ENCODE measurements around the gene NEGR1. TPM values are rescaled to one million over a fixed set of nuclear protein-coding genes. Genes with fewer than 3 reads are reported as not detected.

The NEGR1 gene
- total RNA-seq, 6 donors from 2014 or later = 3.1 to 14.7 (median 8.9) TPM

GRCh38 chr1:71835442-71835813 is 446.9 kb downstream of the NEGR1 start:
- no peak for TF ChIP-seq EP300 (IDR thresholded peaks at IDR 0.05)
- no peak for TF ChIP-seq CTCF (IDR thresholded peaks at IDR 0.05)
- no peak for TF ChIP-seq POLR2AphosphoS5 (IDR thresholded peaks at IDR 0.05)
- no peak for TF ChIP-seq POLR2A (IDR thresholded peaks at IDR 0.05)

GRCh38 chr1:71834601-71835441 is 447.5 kb downstream of the NEGR1 start:
- Histone ChIP-seq H3K27me3 (no peaks in the 10 kb centered on the region), H3K4me1 (no peaks in the 10 kb centered on the region), H3K9me3 (no peaks in the 10 kb centered on the region), H3K4me3 (no peak overlapping the region), H3K36me3 (no peaks in the 10 kb centered on the region), H3K27ac (no peak overlapping the region)
- no peak for ATAC-seq (ENCODE audit: low FRiP score in 2 of 2)
- no peak for DNase-seq
- WGBS, 2 donors = 47 to 63% methylated on average over 4 of the region's 4 CpGs
- TF ChIP-seq EP300 (IDR thresholded peaks at IDR 0.05) (no peak), POLR2A (IDR thresholded peaks at IDR 0.05) (no peak), POLR2AphosphoS5 (IDR thresholded peaks at IDR 0.05) (no peak), CTCF (IDR thresholded peaks at IDR 0.05) (no peak)

More at GRCh38 chr1:71835442-71835813, 446.9 kb downstream of the NEGR1 start:
- no peak for ATAC-seq (ENCODE audit: low FRiP score in 2 of 2)
- no peak for DNase-seq
- H3K4me3 ChIP-seq = no peak overlapping the region
- H3K27me3 ChIP-seq = no peaks in the 10 kb centered on the region
- H3K4me1 ChIP-seq = no peaks in the 10 kb centered on the region
- H3K27ac ChIP-seq = no peak overlapping the region
- H3K36me3 ChIP-seq = no peaks in the 10 kb centered on the region
- no peaks in the 10 kb centered on the region for H3K9me3 ChIP-seq

- ATAC-seq (ENCODE audit: low FRiP score in 2 of 2) = no peak
- Histone ChIP-seq H3K27me3 (no peaks in the 10 kb centered on the region), H3K9me3 (no peaks in the 10 kb centered on the region), H3K36me3 (no peaks in the 10 kb centered on the region), H3K4me3 (no peak overlapping the region), H3K4me1 (no peaks in the 10 kb centered on the region), H3K27ac (no peak overlapping the region)
- no peak for TF ChIP-seq CTCF (IDR thresholded peaks at IDR 0.05)
- no peak for TF ChIP-seq EP300 (IDR thresholded peaks at IDR 0.05)
- 78 to 79% methylated on average over 4 of the region's 4 CpGs for WGBS, 2 donors
- no peak for DNase-seq
Observed at GRCh38 chr1:71831646-71832045, 450.7 kb downstream of the NEGR1 start.

GRCh38 chr1:71829346-71829745 is 453.0 kb downstream of the NEGR1 start:
- TF ChIP-seq POLR2AphosphoS5 (IDR thresholded peaks at IDR 0.05) (no peak), EP300 (IDR thresholded peaks at IDR 0.05) (no peak), CTCF (IDR thresholded peaks at IDR 0.05) (no peak), POLR2A (IDR thresholded peaks at IDR 0.05) (no peak)
- H3K27ac ChIP-seq = no peak overlapping the region
- no peaks in the 10 kb centered on the region for H3K9me3 ChIP-seq
- H3K36me3 ChIP-seq = no peaks in the 10 kb centered on the region
- no peaks in the 10 kb centered on the region for H3K27me3 ChIP-seq
- H3K4me3 ChIP-seq = no peak overlapping the region
- no peak for ATAC-seq (ENCODE audit: low FRiP score in 2 of 2)
- no peaks in the 10 kb centered on the region for H3K4me1 ChIP-seq
- DNase-seq = no peak
- 83 to 88% methylated on average over 8 of the region's 8 CpGs for WGBS, 2 donors

GRCh38 chr1:71828431-71829012 is 453.8 kb downstream of the NEGR1 start:
- no peaks in the 10 kb centered on the region for H3K4me1 ChIP-seq
- 53 to 54% methylated on average over 3 of the region's 3 CpGs for WGBS, 2 donors
- H3K27me3 ChIP-seq = no peaks in the 10 kb centered on the region
- no peaks in the 10 kb centered on the region for H3K36me3 ChIP-seq
- ATAC-seq (ENCODE audit: low FRiP score in 2 of 2) = no peak
- H3K4me3 ChIP-seq = no peak overlapping the region
- no peak for DNase-seq
- H3K27ac ChIP-seq = no peak overlapping the region
- TF ChIP-seq POLR2A (IDR thresholded peaks at IDR 0.05) = no peak
- no peak for TF ChIP-seq EP300 (IDR thresholded peaks at IDR 0.05)
- TF ChIP-seq CTCF (IDR thresholded peaks at IDR 0.05) = no peak
- TF ChIP-seq POLR2AphosphoS5 (IDR thresholded peaks at IDR 0.05) = no peak
- H3K9me3 ChIP-seq = no peaks in the 10 kb centered on the region

Data from upper lobe of left lung (tissue), 6 donors.